NCI-H146 (cell line): ENCODE results near the gene ZNF350.
"Not testable (repeated sequence)": the region's sequence is repeated elsewhere in the genome, so short reads cannot be mapped to it uniquely, and the experiment has no call there.

Source experiments
- DNase-seq: peaks from one replicate; lab custom pipeline; 2025; lab: John Stamatoyannopoulos, UW

ZNF350 gene

GRCh38 chr19:51986309-51987291 is at the start of gene ZNF350:
ZNF350 (minus strand) TSS chr19:51986840; CDS start chr19:51974360, 12,480 bp downstream.
- DNase-seq = peak; percentile 96

GRCh38 chr19:52034051-52034728 is 47.5 kb upstream of the ZNF350 start:
- DNase-seq = no peak

- DNase-seq = peak; percentile 77
Observed at GRCh38 chr19:52028780-52029123, 42.1 kb upstream of the ZNF350 start.

- peak; percentile 89 for DNase-seq
Observed at GRCh38 chr19:52028027-52028779, 41.6 kb upstream of the ZNF350 start, which contains the start of gene ZNF614. ZNF614 (minus strand) TSS chr19:52028379; CDS start chr19:52025745, 2,634 bp downstream.

- not testable (repeated sequence) for DNase-seq
Observed at GRCh38 chr19:52026255-52026990, 39.8 kb upstream of the ZNF350 start.

- DNase-seq = not testable (repeated sequence)
Observed at GRCh38 chr19:52024478-52024877, 37.8 kb upstream of the ZNF350 start.

- no peak for DNase-seq
Observed at GRCh38 chr19:52022193-52022592, 35.6 kb upstream of the ZNF350 start.

- no peak for DNase-seq
Observed at GRCh38 chr19:52020506-52020905, 33.9 kb upstream of the ZNF350 start.

GRCh38 chr19:52010674-52011073 is 24.0 kb upstream of the ZNF350 start:
- DNase-seq = no peak

- DNase-seq = peak; percentile 92
Observed at GRCh38 chr19:52007806-52008557, 21.3 kb upstream of the ZNF350 start, which contains the start of gene ZNF615. ZNF615 (minus strand) TSS chr19:52008211; CDS start chr19:52003711, 4,500 bp downstream.

GRCh38 chr19:52007451-52007805 is 20.8 kb upstream of the ZNF350 start:
- peak; percentile 29 for DNase-seq

GRCh38 chr19:51994048-51994644 is 7.5 kb upstream of the ZNF350 start:
- DNase-seq = no peak

- DNase-seq = no peak
Observed at GRCh38 chr19:51993422-51993821, 6.8 kb upstream of the ZNF350 start.

- no peak for DNase-seq
Observed at GRCh38 chr19:51983361-51983760, 3.3 kb downstream of the ZNF350 start.

GRCh38 chr19:51980926-51981325 is 5.7 kb downstream of the ZNF350 start:
- not testable (repeated sequence) for DNase-seq

- no peak for DNase-seq
Observed at GRCh38 chr19:51980116-51980736, 6.4 kb downstream of the ZNF350 start.

GRCh38 chr19:51978882-51979281 is 7.8 kb downstream of the ZNF350 start:
- DNase-seq = no peak

GRCh38 chr19:51977346-51977745 is 9.3 kb downstream of the ZNF350 start:
- no peak for DNase-seq

GRCh38 chr19:51976852-51977251 is 9.8 kb downstream of the ZNF350 start:
- DNase-seq = no peak

GRCh38 chr19:51975787-51976186 is 10.9 kb downstream of the ZNF350 start:
- DNase-seq = not testable (repeated sequence)
